ENCODE results near the gene SYCP2. TPM values are rescaled to one million over a fixed set of nuclear protein-coding genes. Genes with fewer than 3 reads are reported as not detected.
A peak's percentile ranks its signal among the peaks of the same experiment; 100 is the strongest.

Gene SYCP2
- total RNA-seq, 1 donor from 2014 or later: 1.7 TPM

DNA sequence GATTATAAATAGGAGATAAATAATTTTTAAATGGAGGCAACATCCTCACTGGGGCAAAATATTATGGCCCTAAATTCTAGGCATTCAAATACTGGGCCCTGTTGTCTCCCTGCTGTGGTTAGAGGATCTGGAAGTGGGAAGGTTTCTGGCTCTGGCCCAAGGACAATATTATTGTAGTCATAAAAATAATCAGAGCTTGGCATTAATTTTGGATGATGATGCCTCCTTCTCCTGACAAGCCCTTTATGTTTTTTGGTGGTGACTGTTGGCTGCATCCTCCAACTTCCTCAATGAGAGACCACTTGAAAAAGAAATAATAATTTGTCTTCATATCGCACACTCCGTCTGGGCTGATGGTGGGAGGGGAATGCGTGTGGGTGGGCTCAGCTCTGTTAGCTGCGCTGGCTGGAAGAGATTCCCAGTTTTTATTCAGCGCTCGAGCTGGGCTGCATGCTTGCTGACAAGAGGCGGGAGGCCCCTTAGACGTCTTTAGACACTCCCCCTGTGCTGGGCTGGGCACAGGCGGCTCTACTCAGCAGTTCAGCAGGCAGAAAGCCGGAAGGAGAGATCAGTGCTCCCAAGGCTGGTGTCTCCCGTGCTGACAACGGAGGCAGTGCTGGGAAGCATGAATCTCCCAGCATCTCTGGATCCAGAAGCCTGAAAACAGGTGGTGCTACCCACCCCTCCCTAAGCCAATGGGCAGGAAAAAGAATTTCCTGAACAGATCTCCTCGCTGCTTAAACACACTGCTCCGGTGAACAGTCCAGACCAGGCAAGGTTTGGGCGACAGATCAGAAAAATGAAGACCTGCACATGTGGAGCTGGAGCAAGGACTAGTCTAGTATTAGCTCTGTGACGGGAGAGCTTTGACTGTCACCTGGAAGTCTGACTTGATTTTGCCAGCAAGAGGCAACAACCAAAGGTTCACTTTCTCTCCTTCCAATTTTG lies 97.7 kb downstream of the SYCP2 start:
- DNase-seq: peak; percentile 23

DNA sequence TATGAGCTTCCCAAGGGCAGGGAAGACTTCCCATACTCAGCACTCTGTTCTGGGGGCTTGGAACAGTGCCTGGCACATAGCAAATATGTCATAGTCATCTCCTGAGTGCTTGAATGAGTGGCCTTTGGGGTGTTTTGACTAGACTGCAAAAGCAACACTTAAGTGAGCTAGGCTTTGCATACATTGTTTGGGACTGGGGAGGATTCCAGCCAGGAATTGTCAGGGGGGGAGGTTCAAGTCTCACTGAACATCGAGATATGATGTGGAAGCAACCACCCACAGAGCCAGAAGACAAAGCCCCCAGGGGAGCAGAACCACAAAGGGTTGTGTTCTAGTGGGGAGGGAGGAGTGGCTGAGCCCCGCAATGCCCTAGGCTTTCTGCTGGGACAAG lies 98.4 kb downstream of the SYCP2 start:
- DNase-seq: no peak

DNA sequence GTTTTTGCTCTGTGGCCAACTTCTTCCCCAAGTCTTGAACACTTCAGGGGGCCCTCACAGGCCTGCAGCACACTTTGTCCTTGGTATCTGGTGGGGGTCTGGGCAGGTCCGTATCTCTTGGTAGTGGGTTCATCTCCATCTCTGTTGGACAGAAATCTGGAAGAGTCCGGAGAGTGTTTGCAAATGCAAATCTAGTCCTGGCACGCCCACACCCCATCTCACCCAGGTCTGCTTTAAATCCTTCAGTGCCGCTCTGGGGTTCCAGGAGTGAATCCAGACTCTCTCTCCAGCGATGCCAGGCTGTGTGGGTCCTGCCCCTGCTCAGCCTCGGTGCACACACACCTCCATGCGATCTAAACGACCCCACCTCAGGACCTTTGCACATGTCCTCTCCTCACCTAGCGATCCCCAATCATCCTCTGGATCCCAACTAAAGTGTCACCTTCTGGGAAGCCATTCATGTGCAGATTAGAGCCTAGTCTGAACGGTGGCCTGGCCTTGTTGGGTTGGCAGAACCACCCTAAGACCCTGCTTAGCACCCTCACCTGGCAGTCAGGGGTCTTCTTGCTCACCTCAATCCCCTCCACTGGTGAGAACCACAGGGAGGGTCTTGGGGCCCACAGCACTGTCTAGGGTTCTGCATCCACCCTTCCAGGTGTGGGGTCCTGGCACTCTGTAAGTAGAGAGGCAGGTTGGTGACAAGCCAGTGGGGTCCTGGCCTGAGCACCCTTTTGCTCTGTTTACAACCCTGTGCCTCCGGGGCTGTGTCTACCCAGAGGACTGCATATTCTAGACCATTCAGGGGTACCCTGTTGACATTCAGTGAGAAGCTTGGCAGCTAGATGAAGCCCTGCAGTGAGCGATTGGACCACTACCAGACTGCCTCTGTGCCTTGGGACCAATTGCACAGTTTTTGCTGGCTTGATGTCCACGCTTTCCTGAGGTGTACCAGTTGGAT lies 100.8 kb downstream of the SYCP2 start:
- DNase-seq: no peak

DNA sequence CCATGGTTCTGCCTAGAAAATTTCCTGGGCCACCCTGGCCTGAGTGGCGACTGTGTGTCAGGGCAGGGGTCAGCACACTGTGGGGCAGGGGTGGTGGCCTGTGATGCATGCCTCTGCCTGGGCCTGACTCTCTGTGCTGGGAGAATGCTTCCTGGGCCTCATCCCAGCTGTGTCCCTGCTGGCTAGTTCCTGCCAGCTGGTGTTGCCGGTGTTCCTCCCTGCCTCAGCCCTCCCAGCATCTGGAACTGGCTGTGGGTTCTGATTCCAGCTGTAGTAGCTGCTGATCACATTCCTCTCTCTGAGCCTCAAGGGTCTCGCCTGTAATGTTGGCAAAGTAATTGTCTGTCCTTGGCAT lies 101.5 kb downstream of the SYCP2 start:
- no peak for DNase-seq

DNA sequence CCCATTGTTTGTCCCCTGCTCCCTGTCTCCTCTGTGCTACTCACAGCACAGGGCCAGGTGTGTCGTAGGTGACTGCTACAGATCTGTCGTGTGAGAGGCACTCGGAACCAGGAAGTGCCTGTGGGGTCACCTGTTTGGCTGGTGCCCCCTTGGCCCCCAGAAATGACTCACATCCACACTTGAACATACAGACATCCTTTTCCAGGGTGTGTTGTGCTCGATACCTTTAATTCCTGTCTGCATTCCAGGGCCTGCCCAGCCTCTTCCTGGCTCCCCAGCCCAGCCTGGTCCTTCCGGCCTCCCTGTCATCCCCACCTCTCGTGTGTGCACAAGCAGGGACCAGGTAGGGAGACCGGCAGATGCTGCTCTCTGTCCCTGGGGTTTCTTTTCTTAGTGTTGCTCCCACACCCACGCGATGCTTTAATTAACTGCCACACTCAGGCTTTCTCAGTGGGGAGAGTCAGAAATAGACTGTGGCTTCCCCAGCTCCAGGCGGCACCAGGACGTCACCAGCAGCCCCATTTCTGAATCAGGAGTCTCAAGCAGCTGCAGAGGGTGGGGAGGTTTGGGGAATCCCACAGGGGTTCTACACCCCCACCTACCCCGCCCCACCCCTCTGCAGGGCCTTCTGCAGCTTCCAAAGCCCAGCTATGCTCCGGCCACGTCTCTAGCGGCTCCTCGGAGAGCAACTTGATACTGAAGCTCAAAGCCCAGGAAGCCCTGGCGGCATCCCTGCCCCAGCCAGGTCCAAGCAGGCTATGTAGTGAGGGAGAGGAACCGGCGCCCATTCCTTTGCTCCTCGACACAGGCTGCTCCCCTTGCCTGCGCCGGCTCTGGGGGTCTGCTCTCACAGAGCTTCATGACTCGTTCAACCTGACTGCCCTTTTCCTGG lies 102.2 kb downstream of the SYCP2 start:
- no peak for DNase-seq

DNA sequence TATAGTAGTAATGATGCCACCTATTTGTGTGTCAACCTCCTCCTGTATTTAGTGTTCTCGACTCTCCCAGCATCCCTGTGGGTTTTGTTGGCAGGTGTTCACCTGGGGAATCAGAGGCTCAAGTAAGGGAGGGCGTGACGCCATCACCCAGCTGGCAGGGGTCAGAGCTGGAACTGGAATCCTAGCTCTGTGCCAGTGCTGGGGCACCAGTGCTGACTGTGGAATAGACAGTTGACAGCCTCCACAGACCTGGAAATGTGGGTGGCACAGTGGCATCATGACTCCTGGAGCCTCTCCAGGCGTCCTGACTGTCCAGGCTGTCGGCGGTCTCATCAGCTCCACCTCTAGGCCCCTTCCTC lies 102.8 kb downstream of the SYCP2 start:
- no peak for DNase-seq

DNA sequence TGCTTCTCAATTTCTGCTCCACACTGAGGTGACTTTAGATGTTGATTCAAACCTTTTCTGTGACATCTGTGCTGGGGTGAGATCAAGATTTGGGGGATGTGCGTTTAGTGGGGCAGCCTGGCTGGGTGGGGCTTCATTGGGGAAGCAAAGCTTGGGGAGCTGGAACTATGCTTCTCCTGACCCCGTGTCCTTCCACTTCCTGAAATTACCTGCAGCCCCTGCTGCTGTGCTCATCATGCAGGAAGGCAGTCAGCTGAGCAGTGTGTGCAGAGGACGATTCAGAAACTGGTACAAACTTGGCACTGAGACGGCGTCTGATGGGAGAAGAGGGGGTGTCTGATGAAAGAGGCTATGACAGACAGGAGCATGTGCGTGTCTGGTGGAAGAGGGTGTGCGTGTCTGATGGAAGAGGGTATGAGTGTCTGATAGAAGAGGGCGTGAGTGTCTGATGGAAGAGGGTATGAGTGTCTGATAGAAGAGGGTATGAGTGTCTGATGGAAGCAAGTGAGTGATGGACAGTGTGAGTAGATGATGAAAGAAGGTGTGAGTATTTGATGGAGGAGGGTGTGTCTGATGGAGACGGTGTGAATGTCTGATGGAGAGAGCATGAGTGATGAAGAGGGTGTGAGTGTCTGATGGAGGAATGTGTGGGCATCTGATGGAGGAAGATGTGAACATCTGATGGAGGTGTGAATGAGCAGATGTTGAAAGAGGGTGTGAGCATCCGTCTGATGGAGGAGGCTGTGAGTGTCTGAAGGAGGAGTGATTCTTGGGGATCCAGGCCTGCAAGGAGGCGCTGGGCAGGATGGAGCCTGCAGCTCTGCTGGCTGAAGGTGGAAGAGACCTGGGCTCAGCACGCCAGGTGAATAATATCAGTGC lies 103.4 kb downstream of the SYCP2 start:
- DNase-seq: no peak

DNA sequence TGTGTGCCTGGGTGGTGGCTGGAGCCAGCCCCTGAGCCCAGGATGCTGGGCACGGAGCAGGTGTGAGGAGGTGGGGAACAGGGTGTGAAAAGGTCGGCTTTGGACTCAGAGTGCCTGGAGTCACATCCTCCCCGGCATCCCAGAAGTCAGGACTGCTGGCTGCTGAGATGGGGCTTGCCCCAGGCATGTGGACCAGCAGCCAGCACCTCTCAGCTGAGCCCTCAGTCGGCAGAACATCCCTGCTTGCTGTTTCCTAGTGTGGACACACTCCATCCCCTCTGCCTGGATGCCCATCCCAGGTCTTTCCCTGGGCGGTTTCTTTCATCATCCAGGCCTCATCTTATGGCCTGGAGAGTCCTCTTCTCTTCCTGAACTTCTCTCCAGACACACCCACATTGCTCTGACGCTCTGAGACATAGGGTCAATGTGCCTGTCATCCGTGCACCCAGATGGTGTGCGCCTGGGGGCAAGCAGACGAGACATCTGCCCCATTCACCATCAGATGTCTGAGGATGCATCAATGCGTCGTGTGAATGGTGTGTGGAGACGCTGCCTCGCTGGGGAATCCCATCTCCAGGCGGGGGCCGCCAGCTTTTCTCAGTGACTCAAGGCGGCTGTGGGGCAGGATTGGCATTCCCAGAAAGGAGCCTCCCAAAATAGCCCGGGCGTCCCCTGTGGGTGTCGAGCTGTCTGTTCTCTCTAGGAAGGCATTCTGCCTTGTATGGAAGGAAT lies 104.2 kb downstream of the SYCP2 start:
- DNase-seq: no peak

DNA sequence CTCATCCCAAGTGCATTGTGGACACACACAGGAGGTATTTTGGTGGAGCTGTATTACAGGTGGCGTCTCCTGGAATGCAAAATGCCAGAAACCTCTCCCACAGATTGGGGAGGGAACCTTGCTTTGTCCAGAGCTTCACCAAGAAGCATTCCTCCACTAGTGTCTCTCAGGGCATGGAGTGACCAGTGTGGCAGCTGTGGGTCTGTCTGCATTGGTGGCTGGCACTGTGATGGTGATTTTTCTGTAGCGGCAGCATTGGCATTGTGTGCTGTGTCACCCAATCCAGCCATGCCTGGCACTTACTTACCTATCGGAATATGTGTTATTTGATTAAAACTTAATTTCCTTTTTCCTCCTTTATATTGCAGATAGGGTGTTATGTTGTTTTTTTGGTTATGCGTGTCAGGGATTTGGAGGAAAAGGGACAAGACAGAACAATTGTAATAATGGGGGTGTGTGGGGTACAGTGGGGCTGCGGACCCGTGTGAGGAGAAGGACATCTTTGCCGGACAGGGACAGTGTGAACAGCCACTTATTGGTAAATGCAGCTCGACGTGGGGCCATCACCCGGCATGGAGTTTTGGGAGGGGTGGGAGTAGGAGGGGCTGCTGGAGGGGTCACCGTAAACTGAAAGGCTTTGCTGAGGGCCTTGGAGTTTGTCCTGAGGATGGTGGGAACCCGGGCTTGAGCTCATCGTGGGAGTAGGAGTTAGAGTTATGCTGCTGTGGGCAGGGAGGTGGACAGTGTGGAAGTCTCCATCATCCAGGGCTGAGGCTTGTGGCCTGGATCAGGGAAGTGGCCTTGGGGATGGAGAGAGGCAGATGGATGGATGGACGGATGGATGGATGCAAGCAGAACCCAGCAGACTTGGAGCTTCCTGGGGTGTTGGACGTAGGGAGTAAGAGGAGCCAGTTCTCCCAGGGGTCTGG lies 105.0 kb downstream of the SYCP2 start:
- DNase-seq: no peak

DNA sequence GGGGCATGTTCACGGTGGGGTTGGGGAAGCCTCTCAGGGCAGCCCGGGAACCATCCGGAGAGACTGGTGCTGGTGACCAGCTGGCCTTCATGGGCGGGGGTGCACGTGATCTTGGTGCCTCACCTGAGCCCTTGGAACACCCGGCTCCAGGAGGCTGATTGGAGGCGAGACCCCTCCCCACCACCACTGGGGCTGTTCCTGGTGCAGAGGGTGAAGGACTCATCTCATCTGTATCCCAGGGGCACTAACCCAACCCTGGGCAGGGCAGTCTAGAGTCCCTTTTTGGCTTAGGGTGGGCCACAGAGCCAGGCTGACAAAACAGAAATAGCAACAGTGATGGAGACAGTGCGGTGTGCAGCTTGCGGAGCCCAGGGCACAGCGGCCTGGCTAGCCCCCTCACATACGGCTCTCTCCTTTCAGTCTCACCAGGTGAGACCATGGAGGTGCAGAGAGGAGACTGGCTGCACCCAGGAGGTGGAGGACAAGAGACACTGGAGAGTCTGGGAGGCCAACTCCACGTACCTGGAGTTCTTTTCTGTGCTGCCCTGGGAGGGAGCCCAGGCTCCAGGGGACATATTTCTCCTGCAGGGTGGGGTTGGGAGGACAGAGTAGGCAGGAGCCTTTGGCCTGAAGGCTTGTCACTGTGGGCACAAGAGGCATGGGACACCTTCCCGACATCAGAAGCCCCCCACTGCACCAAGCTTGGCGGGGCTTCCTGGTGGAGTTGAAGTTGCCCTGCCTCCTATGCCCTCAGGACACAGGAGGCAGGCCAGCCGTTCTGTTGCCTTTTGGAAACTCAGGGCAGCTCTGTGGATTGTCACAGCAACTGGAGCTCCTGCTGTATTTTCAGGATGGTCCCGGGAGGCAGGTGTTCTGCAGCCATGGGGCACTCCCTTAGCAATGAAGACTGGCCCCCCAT lies 106.0 kb downstream of the SYCP2 start:
- DNase-seq: no peak

DNA sequence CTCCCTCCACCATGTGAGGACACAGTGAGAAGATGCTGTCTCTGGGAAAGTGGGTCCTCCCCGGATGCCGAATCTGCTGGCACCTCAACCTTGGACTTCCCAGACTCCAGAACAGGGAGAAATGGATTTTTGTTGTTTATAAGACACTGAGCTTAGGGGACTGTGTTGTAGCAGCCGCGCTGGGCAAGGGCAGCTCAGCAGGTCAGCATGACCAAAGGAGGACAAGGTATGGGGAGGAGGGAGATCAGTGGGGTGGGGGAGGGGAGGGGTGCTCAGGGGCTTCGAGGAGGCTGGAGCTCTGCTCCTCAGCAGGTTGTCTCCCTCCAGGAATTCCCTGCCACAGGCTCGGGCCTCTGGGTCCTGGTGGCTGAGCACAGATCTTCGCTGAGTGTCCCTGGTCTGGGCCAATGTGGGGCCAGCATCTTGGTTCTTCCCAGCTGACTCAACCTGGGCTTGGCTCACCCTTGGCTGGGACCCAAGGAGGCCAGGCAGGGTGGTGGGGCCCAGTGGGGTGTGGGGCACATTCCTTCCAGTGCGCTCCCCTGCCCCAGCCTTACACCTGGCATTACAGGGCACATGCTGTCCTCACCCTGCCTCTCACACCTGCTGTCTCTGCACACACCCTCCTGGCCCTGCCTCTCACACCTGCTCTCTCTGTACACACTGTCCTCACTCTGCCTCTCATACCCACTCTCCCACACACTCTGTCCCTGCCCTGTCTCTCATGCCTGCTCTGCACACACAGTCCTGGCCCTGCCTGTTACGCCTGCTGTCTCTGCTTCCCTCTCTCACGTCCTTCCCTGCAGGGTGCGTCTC lies 107.3 kb downstream of the SYCP2 start:
- no peak for DNase-seq

DNA sequence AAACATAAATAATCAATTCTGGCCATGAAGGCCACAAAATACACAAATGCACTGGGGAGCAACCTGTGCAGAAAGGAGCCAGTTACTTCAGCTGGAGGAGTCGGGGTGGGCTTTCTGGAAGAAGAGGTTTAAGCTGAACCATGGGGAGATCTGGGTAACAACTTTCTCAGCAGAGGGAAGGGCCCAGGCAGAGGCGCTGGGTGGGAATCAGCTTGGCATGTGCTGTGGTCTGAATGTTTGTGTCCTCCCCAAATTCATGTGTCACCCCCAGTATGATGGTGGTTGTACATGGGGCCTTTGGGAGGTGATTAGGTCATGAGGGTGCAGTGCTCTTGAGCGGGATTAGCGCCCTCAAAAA lies 107.9 kb downstream of the SYCP2 start:
- no peak for DNase-seq

DNA sequence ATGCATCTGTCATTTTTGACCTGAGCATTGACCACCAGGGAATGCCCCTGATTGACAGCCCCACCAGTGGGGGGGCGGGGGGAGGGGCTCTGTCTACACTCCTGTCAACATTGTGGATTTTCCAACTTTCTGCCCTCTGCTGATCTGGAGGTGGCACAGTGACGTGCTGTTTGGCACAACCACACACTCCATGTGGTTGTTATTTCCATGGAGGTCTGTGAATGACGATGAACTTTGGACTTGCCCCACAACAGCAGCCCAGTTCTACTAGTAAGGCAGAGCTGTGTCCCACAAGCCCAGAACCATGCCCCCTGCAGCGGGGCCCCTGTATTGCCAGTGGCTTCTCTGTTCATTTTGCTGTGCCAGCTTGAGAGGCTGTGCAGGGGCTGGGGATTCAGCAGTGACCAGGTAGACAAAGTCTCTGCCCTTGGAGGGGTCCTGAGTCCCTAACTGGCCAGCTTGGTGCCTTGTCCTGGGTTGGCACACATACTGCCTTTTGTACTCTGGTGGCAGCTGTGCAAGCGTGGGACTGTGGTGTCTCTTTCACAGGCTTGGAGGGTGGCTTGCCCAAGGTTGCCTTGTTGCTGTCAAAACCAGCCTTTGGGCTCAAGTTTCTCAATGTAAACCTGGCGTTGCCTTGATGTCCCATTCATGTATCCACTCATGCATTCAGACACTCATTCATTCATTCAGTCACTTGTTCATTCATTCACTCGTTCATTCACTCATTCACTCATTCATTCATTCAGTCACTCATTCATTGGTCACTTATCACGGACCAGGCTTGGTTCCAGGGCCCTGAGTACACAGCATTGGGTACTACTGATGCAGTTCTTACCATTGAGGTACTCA lies 108.5 kb downstream of the SYCP2 start:
- no peak for DNase-seq

DNA sequence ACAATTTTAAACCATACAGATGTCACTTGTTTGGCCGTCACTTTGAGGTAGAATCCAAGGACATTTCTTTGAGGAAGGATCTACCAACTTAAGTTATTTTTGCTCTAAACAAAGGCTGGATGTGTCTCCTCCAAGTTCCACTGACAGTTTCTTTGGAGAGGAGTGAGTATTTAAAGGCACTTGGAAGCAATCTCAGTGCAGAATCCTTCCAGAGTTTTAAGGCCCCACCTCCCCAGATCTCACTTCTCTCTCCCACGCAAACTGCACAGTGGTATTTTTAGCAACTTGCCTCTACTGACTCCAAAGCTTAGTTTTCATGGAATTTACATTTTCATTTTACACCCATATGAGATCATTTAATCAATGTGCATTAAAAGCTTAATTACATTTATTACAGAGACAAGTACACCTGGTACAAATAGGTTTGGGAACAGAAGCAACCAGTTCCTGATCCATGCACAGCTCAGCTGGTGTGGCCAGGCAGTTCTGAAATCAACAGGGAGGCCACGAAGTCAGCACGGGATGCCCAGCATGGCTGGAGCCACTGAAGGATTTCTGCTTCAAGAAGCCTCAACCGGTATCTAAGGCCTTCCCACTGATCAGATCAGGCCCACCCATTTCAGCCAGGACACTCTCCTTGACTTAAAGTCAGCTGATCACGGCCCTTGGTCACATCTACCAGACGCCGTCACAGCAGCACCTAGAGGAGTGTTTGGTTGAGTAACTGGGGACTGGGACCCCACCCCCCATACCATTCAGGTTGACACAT lies 109.8 kb downstream of the SYCP2 start:
- DNase-seq: no peak

DNA sequence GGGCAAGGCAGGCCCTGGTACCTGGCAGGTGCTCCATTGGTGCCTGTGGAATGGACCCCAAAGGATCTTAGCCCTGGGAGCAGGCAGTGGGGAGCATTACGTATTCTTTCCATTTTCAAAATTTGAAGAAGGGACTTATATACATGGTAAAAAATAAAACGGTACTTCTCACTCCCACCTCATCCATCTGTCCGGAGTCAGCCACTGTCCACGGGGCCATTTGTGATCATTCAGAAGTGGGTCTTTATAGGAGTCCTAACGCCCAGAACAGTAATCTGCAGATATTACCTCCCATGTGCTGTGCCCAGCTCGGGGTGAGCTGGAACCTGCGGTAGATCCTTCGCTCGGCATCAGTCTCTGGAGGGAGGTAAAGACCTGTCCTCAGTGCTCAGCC lies 110.4 kb downstream of the SYCP2 start:
- DNase-seq: no peak

Measured in dermis blood vessel endothelial cell (primary cell).